SK-N-SH treated with all-trans-retinoic acid at 6 μM for 48 hours (cell line): ENCODE measurements around the gene PCDHA6.

Experiments used
- BACH2 ChIP-seq: fragments of 250-450 bp; sonication (Bioruptor Pico); IDR thresholded peaks from 2 replicates; pipeline ENCODE4 v1.9.0; 2021; ENCODE audit warnings: mild to moderate bottlenecking, borderline replicate concordance
- GLIS3 ChIP-seq: fragments of 250-450 bp; sonication (Bioruptor Pico); IDR thresholded peaks from 2 replicates; pipeline ENCODE4 v1.5.0; 2020; ENCODE audit warnings: mild to moderate bottlenecking, moderate library complexity
- SNAI2 ChIP-seq: fragments of 250-450 bp; sonication (Bioruptor Pico); IDR thresholded peaks from 2 replicates; pipeline ENCODE4 v1.5.0; 2020; ENCODE audit warnings: mild to moderate bottlenecking, moderate library complexity
- ZNF565 ChIP-seq: fragments of 450-650 bp; formaldehyde crosslinking; conservative IDR thresholded peaks from 2 replicates; pipeline ENCODE4 v1.5.0; 2020; ENCODE audit warnings: low read depth, mild to moderate bottlenecking, moderate library complexity
- TF ChIP-seq, protein P1 (sequence below): fragments of 250-450 bp; sonication (Bioruptor Pico); IDR thresholded peaks from 2 replicates; pipeline ENCODE4 v1.5.0; 2020; ENCODE audit warnings: mild to moderate bottlenecking, moderate library complexity
- TF ChIP-seq, protein P2 (sequence below): fragments of 250-450 bp; sonication (Bioruptor Pico); IDR thresholded peaks from 2 replicates; pipeline ENCODE4 v1.8.0; 2020; ENCODE audit warnings: mild to moderate bottlenecking, moderate library complexity, borderline replicate concordance

DNA sequence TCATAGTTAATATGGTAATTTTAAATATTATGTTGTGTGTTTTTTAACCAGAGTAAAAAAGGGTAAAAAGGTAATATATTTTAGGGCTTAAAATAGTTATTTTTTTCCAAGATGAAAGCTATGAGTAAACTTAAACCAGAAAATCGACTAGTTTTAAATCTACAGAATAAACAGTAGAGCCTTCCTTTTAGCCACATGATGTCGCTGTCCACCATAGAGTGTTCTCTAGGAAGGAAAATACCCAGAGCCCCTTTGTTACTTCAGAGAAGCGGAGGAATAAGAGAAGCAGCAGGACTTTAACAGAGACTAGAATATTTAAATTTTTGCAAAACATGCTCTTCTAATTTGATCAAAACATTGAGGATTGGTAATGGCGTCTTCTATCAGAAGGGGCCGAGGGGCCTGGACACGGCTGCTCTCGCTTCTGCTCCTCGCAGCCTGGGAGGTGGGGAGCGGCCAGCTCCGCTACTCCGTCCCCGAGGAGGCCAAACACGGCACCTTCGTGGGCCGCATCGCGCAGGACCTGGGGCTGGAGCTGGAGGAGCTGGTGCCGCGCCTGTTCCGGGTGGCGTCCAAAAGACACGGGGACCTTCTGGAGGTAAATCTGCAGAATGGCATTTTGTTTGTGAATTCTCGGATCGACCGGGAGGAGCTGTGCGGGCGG, 33.0 kb upstream of the PCDHA6 start, which contains the start of gene PCDHA2:
- TF ChIP-seq SNAI2 (CRISPR knock-in tag) (no peak), ZNF565 (no peak), GLIS3 (no peak), BACH2 (CRISPR knock-in tag) (no peak)
- TF ChIP-seq, protein P1, sequence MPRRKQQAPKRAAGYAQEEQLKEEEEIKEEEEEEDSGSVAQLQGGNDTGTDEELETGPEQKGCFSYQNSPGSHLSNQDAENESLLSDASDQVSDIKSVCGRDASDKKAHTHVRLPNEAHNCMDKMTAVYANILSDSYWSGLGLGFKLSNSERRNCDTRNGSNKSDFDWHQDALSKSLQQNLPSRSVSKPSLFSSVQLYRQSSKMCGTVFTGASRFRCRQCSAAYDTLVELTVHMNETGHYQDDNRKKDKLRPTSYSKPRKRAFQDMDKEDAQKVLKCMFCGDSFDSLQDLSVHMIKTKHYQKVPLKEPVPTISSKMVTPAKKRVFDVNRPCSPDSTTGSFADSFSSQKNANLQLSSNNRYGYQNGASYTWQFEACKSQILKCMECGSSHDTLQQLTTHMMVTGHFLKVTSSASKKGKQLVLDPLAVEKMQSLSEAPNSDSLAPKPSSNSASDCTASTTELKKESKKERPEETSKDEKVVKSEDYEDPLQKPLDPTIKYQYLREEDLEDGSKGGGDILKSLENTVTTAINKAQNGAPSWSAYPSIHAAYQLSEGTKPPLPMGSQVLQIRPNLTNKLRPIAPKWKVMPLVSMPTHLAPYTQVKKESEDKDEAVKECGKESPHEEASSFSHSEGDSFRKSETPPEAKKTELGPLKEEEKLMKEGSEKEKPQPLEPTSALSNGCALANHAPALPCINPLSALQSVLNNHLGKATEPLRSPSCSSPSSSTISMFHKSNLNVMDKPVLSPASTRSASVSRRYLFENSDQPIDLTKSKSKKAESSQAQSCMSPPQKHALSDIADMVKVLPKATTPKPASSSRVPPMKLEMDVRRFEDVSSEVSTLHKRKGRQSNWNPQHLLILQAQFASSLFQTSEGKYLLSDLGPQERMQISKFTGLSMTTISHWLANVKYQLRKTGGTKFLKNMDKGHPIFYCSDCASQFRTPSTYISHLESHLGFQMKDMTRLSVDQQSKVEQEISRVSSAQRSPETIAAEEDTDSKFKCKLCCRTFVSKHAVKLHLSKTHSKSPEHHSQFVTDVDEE (CRISPR knock-in tag) = no peak
- TF ChIP-seq, protein P2, sequence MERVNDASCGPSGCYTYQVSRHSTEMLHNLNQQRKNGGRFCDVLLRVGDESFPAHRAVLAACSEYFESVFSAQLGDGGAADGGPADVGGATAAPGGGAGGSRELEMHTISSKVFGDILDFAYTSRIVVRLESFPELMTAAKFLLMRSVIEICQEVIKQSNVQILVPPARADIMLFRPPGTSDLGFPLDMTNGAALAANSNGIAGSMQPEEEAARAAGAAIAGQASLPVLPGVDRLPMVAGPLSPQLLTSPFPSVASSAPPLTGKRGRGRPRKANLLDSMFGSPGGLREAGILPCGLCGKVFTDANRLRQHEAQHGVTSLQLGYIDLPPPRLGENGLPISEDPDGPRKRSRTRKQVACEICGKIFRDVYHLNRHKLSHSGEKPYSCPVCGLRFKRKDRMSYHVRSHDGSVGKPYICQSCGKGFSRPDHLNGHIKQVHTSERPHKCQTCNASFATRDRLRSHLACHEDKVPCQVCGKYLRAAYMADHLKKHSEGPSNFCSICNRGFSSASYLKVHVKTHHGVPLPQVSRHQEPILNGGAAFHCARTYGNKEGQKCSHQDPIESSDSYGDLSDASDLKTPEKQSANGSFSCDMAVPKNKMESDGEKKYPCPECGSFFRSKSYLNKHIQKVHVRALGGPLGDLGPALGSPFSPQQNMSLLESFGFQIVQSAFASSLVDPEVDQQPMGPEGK (CRISPR knock-in tag) = no peak
